Activated CD4-positive, CD25-positive, alpha-beta regulatory T cell treated with anti-CD3 and anti-CD28 coated beads, Interleukin-2, amount 50 U/mL, for 16 hours (primary cell): ENCODE results near the gene PIM1.
"Not testable (repeated sequence)": the region's sequence is repeated elsewhere in the genome, so short reads cannot be mapped to it uniquely, and the experiment has no call there.

Experiments used
- DNase-seq: peaks from one replicate; pipeline ENCODE4 v3.0.0-alpha.2; 2020; ENCODE audit warnings: low read depth, low spot score

PIM1 gene

GRCh38 chr6:37188962-37189510, 19.1 kb downstream of the PIM1 start:
- no peak for DNase-seq

DNA sequence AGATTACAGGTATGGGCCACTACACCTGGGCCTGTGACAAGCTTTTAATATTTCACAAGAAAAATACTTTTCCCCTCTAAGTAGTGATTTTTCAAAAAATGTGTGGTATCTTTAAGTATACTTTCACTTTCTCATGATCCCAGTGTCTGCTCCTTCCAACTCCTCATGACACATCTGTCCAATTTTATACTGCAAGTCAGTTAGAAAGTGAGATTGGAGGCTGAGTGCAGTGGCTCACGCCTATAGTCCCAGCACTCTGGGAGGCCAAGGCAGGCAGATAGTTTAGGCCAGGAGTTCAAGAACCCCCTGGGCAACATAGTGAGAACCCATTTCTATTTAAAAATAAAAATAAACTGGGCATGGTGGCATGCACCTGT, 20.2 kb downstream of the PIM1 start:
- no peak for DNase-seq

GRCh38 chr6:37192666-37193065, 22.7 kb downstream of the PIM1 start:
- no peak for DNase-seq

DNA sequence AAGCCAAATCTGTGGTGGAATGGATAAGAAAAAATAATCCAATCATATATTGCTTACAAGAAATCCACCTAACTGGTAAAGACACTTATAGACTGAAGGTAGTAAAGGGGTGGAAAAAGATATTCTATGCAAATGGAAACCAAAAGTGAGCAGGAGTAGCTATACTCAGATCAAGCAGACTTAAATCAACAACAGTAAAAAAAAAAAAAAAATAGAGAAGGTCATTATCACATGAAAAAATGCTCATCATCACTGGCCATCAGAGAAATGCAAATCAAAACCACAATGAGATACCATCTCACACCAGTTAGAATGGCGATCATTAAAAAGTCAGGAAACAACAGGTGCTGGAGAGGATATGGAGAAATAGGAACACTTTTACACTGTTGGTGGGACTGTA, 24.9 kb downstream of the PIM1 start:
- DNase-seq = not testable (repeated sequence)

DNA sequence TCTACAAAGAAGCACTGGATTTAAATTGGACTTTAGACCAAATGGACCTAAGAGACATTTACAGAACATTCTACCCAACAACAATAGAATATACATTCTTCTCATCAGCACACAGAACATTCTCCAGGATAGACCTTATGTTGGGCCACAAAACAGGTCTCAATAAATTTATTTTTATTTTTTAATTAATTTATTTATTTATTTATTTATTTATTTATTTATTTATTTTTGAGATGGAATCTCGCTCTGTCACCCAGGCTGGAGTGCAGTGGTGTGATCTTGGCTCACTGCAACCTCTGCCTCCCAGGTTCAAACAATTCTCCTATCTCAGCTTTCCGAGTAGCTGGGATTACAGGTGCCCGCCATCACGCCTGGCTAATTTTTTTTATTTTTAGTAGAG, 26.5 kb downstream of the PIM1 start:
- DNase-seq = not testable (repeated sequence)

- no peak for DNase-seq
These were observed 30.1 kb downstream of the PIM1 start for GRCh38 chr6:37200085-37200484.

GRCh38 chr6:37201726-37202125, 31.8 kb downstream of the PIM1 start:
- no peak for DNase-seq

- DNase-seq = no peak
These were observed 33.0 kb downstream of the PIM1 start for GRCh38 chr6:37202788-37203491.

- no peak for DNase-seq
These were observed 34.2 kb downstream of the PIM1 start for GRCh38 chr6:37204014-37204751.

DNA sequence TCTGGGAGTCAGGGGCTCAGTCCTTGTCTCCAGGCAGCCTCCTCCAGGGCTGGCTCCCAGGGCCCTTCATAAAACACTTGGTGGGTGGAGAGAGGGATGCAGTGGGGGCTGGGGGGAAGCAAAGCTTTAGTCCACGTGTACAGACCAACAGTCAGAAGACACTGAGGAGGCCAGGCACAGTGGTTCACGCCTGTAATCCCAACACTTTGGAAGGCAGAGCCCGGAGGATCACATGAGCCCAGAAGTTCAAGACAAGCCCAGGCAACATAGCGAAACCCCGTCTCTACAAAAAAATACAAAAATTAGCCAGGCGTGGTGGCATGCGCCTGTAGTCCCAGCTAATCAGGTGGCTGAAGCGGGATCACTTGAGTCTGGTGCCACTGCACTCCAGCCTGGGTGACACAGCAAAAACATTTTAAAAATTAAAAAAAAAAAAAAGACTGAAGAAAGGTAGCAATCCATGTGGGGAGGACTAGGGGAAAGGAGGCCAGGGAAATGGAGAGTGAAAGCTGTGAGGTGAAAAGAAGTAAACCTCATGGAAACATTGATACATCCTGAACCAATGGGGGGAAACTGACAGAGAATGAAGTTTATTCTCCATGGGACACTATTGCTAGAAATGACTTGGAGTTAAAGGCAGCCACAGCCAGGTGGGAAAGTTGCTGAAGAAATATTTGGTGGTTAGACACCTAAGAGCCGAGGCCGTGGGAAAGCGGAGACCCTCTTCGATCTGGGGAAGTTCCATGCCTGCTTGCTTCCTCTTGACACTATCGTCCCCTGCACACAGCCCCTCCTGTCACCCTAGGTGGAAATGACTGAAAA, 35.4 kb downstream of the PIM1 start:
- no peak for DNase-seq

- DNase-seq = no peak
These were observed 36.0 kb downstream of the PIM1 start for GRCh38 chr6:37205997-37206340.

DNA sequence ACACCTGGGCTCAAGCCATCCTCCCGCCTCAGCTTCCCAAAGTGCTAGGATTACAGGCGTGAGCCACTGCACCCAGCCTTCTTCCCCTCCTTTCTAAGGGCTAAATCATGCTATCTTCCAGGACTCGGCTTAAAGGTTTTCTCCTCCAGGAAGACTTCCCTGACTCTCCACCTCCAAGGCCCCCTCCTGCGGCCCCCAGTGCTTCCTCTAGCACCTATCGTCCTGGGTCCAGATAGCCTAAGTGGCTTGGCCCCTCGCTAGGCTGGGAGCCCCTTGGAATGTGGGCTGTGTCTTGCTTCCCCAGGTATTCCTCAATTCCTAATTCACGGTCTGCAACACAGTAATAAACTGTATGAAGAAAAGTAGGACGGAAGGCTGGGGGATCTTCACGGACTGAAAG, 36.7 kb downstream of the PIM1 start:
- DNase-seq = no peak

DNA sequence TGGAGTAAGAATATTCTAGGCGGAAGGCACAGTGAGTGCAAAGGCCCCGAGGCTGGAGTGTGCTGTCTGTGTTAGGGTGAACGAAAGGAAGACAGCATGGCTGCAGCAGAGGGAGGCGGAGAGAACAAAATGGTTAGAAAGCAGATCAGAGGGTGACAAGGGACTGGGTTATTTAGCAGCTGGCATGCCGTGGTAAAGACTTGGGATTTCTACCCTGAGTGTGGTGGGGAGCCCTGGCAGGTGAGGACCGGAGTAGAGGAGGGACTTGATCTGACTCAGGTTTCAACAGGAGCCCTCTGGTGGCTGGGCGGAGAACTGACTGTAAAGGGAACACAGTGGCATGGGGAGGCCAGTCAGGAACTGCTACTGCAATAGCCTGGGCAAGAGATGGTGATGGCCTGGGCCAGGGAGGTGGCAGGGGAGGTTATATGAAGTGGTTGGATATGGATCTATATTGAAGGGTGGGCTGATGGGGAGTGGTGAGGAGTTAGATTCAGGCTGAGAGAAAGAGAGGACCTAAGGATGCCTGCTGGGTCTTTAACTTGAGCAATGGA, 38.0 kb downstream of the PIM1 start:
- peak; percentile 83 for DNase-seq

- no peak for DNase-seq
These were observed 38.8 kb downstream of the PIM1 start for GRCh38 chr6:37208793-37209192.

DNA sequence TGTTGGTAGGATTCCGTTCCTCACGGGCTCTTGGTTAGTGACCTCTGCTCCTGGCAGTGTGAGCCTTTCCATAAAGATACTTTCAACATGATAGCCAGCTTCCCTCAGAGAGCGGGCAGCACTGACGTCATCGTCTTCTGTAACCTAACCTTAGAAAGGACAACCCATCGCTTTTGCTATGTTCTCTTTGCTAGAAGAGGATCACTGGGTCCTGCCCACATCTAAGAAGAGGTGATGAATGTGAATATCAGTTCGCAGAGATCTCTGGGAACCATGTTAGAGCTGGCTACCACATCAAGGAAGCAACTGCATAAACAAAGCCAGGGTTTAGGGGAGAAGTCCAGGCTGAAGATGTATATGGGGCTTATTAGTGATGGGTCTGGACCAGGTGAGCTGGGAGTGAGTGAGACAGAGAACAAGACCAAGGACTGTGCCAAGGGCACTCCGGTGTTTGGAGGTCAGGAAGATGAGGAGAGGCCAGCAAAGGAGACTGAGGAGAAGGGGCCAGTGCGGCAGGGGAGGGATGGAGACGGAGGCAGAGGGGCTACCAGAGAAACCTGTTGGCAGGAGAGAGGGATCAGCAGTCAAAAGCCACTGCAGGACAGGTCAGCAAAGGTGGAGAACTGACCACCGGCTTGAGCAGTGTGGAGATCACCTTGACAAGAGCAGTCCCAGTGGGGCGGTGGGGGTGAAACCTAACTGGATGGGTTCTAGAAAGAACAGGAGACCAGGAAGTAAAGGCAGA, 39.7 kb downstream of the PIM1 start:
- no peak for DNase-seq

DNA sequence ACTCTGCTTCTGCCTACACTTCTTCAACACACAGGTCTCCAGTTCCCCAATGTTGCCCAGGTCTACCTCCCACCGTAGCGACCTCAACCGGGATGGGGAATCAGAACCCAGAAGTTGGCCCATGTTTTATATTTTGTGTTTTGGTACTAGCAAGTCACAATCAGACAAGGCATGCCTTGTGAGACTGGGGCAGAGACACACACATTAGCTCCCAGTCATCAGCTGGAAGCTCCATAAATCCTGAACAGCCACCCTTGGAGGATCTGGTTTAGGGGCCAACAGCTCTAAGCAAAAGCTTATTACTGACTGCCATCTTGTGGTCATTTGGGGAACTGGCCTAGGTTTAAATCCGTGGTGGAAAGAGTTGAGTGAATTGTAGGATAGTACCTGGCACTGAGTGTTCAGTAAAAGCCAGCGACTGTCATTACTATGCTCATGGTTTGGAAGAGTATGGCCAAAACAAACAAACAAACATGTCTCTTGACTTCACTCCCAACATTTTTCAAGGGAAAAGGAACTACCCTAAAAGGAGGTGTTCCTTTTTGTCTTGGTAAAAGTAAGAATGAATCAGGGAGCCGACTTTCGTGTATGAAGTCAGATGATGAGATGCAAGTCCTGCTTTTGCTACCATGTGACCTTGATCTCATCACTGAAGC, 40.5 kb downstream of the PIM1 start:
- peak; percentile 62 for DNase-seq

GRCh38 chr6:37212268-37212667, 42.3 kb downstream of the PIM1 start:
- no peak for DNase-seq

DNA sequence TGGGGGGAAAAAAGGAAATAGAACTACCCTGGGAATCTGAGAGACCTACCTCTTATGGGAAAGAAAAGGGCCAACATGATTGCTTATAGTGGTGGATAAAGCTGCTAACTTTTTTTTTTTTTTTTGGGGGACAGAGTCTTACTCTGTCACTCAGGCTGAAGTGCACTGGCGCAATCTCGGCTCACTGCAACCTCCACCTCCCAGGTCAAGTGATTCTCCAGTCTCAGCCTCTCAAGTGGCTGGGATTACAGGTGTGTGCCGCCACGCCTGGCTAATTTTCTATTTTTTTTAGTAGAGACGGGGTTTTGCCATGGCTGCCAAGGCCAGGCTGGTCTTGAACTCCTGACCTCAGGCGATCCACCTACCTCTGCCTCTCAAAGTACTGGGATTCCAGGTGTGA, 48.1 kb downstream of the PIM1 start:
- no peak for DNase-seq

DNA sequence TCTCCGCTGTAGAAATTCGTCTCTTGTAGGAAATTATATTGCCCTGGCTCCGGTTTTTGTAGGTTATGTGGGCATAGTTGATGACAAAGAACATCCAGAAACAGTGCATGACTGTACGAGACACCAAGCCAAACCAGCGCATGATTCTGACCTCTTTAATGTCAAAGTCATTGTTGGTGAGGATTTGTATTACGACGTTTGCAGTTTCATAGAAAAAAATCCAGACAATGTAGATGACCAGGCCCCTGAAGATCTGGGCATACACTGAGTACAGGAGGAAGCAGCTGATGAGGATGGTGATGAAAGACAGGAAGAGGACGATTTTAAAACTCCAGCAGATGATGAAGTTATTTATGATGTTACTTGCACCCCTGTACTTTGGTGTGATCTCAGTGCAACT, 48.6 kb downstream of the PIM1 start:
- DNase-seq = no peak

DNA sequence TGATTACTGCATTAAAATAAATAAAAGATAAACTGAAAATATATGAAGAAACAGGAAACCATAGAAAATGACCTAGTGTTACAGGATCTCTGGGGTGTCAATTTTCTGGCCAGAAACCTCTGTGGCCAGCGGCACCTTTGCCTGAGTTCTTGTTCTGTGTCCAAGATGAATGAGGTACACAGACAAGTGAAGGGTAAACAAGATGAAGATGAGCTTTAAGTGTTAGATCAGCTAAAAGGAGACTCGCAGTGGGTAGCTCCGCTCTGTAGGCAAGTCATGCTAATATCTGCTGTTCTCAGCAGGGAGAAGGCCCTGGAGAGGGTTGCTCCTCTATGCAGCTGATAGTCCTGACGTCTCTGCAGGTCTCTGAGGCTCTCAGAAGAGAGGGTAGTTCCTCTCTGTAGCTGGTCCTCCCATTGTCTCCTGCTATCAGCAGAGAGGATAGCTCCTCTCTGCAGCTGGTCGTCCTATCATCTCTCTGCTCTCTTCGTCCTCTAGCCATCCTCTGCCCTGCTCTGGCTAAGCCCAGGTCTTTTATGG, 51.7 kb downstream of the PIM1 start:
- no peak for DNase-seq
